Epithelial cell of esophagus (primary cell): Measurements from ENCODE around the gene ZAP70.
"Not testable (repeated sequence)": the region's sequence is repeated elsewhere in the genome, so short reads cannot be mapped to it uniquely, and the experiment has no call there.

Source experiments
- DNase-seq: peaks from one replicate; pipeline ENCODE4 v3.0.0; 2010; ENCODE audit warnings: low read depth
- H3K4me3 ChIP-seq: 2 replicates; pipeline ENCODE4 v1.5.1; 2011; ENCODE audit warnings: mild to moderate bottlenecking, low read length, control low read depth
- TF ChIP-seq, protein P1 (sequence below): IDR thresholded peaks from 2 replicates; pipeline ENCODE4 v1.5.1; 2011; ENCODE audit warnings: low read depth, mild to moderate bottlenecking, low read length, control low read depth, inconsistent platforms; ENCODE audit not compliant: insufficient read depth; ENCODE audit errors: missing control alignments

Gene ZAP70

DNA sequence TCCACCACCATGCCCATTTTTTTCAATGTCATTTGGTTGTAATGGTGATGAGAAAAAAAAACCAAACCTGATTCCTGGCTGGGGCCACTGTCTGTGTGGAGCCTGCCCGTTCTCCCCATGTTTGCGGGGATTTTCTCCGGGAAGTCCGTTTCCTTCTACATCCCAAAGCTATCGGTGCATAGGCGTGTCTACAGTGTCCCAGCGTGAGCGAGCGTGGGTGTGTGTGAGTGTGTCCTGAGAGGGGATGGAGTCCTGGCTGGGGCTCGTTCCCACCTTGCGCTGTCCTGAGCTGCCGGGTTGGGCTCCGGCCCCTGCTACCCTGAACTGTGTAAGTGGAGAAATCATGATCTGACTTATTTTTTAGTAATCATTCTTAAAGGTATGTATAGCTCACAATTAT is 7.3 kb upstream of the ZAP70 start:
- TF ChIP-seq, protein P1, sequence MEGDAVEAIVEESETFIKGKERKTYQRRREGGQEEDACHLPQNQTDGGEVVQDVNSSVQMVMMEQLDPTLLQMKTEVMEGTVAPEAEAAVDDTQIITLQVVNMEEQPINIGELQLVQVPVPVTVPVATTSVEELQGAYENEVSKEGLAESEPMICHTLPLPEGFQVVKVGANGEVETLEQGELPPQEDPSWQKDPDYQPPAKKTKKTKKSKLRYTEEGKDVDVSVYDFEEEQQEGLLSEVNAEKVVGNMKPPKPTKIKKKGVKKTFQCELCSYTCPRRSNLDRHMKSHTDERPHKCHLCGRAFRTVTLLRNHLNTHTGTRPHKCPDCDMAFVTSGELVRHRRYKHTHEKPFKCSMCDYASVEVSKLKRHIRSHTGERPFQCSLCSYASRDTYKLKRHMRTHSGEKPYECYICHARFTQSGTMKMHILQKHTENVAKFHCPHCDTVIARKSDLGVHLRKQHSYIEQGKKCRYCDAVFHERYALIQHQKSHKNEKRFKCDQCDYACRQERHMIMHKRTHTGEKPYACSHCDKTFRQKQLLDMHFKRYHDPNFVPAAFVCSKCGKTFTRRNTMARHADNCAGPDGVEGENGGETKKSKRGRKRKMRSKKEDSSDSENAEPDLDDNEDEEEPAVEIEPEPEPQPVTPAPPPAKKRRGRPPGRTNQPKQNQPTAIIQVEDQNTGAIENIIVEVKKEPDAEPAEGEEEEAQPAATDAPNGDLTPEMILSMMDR = no peak
- no peak for DNase-seq
- H3K4me3 ChIP-seq = no peak overlapping the region

DNA sequence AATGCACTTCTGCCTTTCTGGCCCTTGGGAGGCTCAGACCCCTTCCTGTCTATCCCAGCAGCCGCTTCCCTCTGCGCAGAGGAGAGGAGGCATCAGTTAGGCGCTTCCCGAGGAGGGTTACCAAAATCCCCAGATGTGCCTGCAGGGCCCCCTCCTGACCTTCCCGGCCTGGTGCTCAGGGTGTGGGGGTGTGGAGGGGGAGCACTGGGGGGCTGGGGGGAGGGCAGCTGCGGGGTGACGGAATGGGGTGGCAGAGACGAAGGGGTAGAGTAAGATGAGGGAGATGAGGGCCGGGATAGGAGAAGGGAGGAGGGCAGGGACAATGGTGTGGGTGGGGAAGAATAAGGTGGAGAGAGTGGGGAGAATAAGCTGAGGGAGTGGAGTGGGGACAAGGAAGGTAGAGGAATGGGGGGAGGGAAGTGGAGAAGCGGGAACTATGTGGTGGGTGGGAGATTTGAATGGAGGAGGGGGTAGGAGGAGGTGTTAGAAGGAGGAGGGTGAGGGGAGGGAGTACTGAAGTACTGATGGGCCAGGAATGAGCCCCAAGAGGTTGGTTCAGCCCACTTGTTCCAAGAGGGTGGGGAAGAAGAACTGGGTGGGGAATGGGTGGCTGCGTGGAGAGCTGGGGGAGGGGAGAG is 6.5 kb upstream of the ZAP70 start:
- H3K4me3 ChIP-seq = no peak overlapping the region
- DNase-seq = no peak
- TF ChIP-seq, protein P1 = no peak

DNA sequence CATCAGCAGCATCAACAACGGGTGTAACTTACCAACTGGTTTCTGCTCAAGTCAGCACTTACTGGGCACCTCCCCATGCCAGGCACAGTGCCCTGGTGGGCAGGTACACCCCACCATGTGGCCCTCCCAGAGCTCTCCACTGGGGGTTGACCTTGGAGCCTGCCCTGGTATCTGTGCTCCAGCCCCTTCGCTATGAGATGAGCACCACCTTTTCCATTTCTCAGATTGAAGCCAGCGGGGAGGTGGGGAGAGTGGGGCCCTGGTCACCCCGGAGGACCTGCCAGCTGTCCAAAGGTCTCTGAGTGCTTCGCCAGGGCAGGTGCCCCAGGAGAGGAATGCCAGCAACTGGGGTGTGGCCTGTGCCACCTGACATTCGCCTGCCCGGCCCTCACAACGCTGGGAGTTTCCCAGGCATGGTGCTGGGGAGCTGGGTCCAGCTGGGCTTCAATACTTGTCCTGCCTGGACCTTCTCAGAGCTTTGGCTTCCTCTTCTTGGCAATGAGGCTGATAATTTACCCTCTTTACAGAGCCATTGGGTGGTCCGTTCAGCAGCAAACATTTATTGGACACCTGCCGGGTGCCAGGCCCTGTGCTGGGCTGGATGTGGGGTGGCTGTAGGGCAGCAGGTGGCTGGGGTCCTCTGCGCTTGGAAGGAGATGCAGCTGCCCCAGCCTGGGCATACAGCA is 5.9 kb upstream of the ZAP70 start:
- TF ChIP-seq, protein P1 = no peak
- DNase-seq = no peak
- H3K4me3 ChIP-seq = no peak overlapping the region

DNA sequence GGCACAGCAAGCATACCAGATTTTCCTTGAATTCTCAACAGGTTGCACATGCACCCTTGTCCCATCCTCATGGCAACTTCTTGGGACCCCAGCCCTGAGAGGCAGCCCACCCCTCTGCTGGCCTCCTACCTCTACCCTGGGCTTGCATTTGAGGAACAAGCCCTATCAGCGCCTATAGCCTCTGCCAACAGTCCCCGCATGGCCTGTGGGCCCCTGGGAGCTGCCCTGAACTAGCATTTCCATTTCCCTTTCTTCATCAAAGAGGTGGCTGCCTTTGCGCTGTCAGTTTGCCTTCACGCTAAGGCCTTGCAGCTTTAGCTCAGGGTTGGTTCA is 5.4 kb upstream of the ZAP70 start:
- no peak for DNase-seq
- H3K4me3 ChIP-seq = no peak overlapping the region
- TF ChIP-seq, protein P1 = no peak

DNA sequence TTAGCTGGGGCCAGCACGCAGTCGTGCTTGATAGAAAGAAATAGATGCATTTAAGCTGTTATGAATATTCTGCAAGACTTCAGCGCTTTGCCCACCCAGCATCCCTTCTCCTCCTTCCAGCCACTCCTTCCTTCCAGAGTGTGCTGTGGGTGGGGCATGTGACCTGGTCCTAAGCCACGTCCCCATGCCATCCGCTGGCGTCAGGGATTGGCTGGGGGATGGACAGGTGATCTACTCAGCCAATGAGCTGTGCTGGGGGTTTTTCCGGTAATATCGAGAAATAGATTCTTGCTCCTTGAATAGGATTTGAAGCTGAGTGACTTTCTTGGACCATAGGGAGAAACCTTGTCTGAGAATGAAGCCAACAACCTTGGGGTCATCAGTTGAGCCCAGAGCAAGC is 4.8 kb upstream of the ZAP70 start:
- DNase-seq = no peak
- no peak overlapping the region for H3K4me3 ChIP-seq
- TF ChIP-seq, protein P1 = no peak

DNA sequence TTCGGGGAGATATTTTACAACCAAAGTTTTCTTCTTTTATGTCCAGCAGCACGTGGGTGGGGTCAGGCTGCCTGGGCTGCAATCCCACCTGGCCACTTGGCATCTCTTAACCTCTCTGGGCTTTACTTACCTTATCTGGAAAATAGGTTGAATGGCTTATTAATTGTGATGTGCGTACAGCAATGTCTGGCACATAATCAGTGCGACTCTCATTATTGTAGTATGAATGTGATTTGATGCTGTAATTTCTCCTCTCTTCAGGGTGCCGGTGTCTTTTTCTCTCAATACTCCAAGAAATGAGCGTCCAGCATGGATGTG is 2.0 kb upstream of the ZAP70 start:
- DNase-seq = no peak
- TF ChIP-seq, protein P1 = no peak
- H3K4me3 ChIP-seq = no peak overlapping the region

DNA sequence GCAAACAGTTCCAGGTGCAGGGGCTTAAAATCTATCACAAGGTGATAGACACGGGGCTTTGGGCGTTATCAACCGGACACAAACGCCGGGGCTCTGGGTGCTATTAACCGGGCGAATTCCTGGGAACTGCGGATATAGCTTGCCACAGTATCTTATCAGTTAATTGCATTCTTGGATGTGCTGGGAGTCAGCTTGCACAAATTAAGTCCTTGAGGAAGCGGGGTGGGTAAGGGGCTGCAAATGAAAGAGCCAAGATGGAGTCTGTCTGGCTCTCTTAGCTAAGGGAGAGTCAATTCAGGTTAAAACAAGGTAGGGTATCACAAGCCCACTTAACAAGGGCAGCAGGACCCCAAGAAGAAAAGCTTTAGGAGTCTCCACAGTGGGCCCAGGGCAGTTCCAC is 1.2 kb upstream of the ZAP70 start:
- DNase-seq, H3K4me3 ChIP-seq: not testable (repeated sequence)
